Putamen (tissue), 1 donor: ENCODE data around the gene SEPTIN2.
"Not testable (repeated sequence)": the region's sequence is repeated elsewhere in the genome, so short reads cannot be mapped to it uniquely, and the experiment has no call there.

Experiments
- DNase-seq: peaks from one replicate; pipeline ENCODE4 v3.0.0-alpha.2; 2016; ENCODE audit warnings: low spot score

Gene SEPTIN2

GRCh38 chr2:241313543-241314095 lies 2.1 kb upstream of the SEPTIN2 start:
- no peak for DNase-seq

- peak; percentile 12 for DNase-seq
Observed at GRCh38 chr2:241314226-241315092, 1.3 kb upstream of the SEPTIN2 start.

GRCh38 chr2:241315093-241315878 lies 439 bp upstream of the SEPTIN2 start, which contains the start of gene HDLBP:
Gene HDLBP (minus strand): TSS chr2:241315672. CDS start chr2:241266869, 48,803 bp downstream.
- DNase-seq: peak; percentile 98

GRCh38 chr2:241316825-241317224 lies 1.1 kb downstream of the SEPTIN2 start:
- no peak for DNase-seq

- DNase-seq: no peak
Observed at GRCh38 chr2:241317391-241317790, 1.7 kb downstream of the SEPTIN2 start.

GRCh38 chr2:241318830-241319229 lies 3.1 kb downstream of the SEPTIN2 start:
- DNase-seq: not testable (repeated sequence)

GRCh38 chr2:241320394-241320793 lies 4.7 kb downstream of the SEPTIN2 start:
- DNase-seq: no peak

- no peak for DNase-seq
Observed at GRCh38 chr2:241321033-241321432, 5.3 kb downstream of the SEPTIN2 start.

GRCh38 chr2:241321886-241322285 lies 6.2 kb downstream of the SEPTIN2 start:
- DNase-seq: no peak

GRCh38 chr2:241323778-241324177 lies 8.1 kb downstream of the SEPTIN2 start:
- no peak for DNase-seq

- DNase-seq: no peak
Observed at GRCh38 chr2:241324775-241325174, 9.1 kb downstream of the SEPTIN2 start.

GRCh38 chr2:241325257-241325656 lies 9.5 kb downstream of the SEPTIN2 start:
- DNase-seq: no peak

GRCh38 chr2:241329669-241330615 lies 14.2 kb downstream of the SEPTIN2 start:
- no peak for DNase-seq

GRCh38 chr2:241330616-241330981 lies 14.9 kb downstream of the SEPTIN2 start:
- DNase-seq: no peak

GRCh38 chr2:241334813-241335212 lies 19.1 kb downstream of the SEPTIN2 start:
- no peak for DNase-seq

GRCh38 chr2:241339839-241340630 lies 24.3 kb downstream of the SEPTIN2 start:
- no peak for DNase-seq

GRCh38 chr2:241340631-241341163 lies 25.0 kb downstream of the SEPTIN2 start:
- DNase-seq: no peak

GRCh38 chr2:241344925-241345651 lies 29.4 kb downstream of the SEPTIN2 start:
- DNase-seq: no peak

- DNase-seq: no peak
Observed at GRCh38 chr2:241349941-241350340, 34.2 kb downstream of the SEPTIN2 start.

- DNase-seq: no peak
Observed at GRCh38 chr2:241350530-241350877, 34.8 kb downstream of the SEPTIN2 start.
